ENCODE measurements around the gene SEBOX.

- TF ChIP-seq ZNF274 (IDR thresholded peaks at IDR 0.05; ENCODE audit: low read depth, low read length) (no peak), SUZ12 (IDR thresholded peaks at IDR 0.05; ENCODE audit: extremely low read depth, insufficient read depth, insufficient read length) (no peak)
Measured at GRCh38 chr17:28315846-28316705, 48.9 kb downstream of the SEBOX start.

Data from NT2/D1 (cell line).